Stimulated activated CD4-positive, alpha-beta T cell treated with anti-CD3 and anti-CD28 coated beads, Interleukin-1b, Interleukin-23, amount 100 ng/mL, for 24 hours (primary cell): Measurements from ENCODE around the gene FNIP1.
"Not testable (repeated sequence)": the region's sequence is repeated elsewhere in the genome, so short reads cannot be mapped to it uniquely, and the experiment has no call there.

Experiments used
- DNase-seq, 4 experiments: peaks; one replicate each; pipeline ENCODE4 v3.0.0-alpha.2; 2020; ENCODE audit warnings: low read depth in 4 of 4, low spot score in 1 of 4

Gene FNIP1

DNA sequence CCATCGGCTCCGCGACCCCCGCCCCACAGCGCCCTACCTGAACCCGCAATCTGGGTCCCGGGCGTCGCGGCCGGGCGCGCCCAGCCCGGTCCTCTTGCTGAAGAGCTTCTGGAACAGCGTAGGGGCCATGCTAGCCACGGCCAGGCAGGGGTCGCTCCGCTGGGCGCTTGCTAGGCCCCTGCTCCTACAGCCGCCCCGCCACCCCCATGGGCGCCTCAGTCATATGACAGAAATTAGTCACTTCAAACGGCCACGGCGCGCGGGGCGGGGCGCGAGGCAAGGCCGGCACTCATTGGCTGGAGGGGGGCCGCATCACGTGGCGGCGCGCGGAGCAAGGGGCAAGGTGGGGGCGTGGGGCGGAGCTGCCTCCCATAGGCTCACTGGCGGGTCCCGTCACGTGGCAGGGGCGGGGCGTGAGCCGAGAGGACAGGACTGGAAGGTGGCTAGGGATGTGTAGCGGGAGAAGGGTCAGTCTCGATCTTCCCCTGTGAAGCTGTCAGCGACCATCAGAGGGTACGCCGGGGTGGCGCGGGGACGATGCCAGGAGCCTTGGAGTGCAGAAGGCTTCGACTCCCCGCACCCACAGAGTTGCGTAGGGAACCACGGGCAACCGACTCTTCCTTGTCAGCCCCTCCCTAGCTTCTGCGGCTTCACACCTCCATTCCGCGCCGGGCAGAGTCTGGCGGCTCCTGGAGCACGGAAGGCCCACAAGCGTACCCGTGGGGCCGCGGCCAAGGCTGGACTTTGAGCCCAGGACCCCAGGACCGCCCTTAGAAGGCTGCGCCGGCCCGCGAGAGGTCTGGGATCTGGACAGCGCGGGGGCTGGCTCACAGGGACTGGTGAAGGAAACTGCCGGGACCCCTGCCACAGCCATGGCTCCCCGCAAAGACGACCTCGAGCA is at the start of gene FNIP1:
TSS of gene FNIP1 (minus strand) at position 225 of the 901 bp plus-strand sequence. CDS start at position 129, 96 bp downstream.
- peak; percentile 94 to 99 (median 96) for DNase-seq

DNA sequence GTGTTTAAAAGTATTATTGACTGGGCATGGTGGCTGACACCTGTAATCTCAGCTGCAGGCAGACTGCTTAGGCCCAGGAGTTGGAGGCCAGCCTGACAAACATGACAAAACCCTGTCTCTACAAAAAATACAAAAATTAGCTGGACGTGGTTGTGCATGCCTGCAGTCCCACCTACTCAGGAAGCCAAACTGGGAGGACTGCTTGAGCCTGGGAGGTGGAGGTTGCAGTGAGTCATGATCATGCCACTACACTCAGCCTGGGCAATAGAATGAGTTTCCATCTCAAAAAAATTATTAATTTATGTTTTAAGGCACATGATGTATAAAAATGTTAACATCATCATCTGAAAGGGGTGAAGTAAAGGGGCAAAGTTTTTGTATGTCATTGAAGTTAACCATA is 49.7 kb upstream of the FNIP1 start:
- DNase-seq, result no peak

DNA sequence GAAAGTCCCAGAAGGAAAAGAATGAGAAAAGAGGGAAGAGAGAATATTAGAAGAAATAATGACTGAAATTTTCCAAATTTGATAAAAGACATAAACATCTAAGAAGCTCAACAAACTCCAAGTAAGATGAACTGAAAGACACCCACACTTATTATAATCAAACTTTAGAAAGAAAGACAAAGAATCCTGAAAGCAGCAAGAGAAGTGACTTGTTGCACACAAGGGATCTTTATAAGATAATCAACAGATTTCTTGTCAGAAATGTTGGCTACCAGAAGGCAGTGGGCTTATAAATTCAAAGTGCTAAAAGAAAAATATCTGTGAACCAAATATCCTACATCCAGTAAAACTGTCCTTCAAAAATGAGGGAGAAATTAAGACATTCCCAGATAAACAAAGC is 49.0 kb upstream of the FNIP1 start:
- no peak for DNase-seq

DNA sequence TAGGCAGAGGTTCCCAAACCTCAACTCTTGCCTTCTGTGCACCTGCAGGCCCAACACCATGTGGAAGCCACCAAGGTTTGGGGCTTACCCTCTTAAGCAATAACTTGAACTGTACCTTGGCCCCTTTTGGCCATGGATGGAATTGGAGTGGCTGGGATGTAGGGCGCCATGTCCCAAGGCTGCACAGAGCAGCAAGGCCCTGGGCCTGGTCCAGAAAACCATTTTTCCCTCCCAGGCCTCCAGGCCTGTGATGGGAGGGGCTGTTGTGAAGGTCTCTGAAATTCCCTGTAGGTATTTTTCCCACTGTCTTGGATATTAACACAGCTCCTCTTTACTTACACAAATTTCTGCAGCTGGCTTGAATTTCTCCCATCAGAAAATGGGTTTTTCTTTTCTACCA is 46.2 kb upstream of the FNIP1 start:
- DNase-seq, result not testable (repeated sequence)

DNA sequence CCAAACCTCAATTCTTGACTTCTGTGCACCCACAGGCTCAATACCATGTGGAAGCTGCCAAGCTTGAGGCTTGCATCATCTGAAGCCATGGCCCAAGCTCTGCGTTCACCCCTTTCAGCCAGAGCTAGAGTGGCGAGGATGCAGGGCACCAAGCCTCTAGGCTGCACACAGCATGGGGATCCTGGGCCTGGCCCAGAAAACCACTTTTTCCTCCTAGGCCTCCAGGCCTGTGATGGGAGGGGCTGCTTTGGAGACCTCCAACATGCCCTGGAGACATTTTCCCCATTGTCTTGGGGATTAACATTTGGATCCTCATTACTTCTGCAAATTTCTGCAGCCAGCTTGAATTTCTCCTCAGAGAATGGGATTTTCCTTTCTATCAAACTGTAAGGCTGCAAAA is 35.9 kb upstream of the FNIP1 start:
- DNase-seq, result not testable (repeated sequence)

DNA sequence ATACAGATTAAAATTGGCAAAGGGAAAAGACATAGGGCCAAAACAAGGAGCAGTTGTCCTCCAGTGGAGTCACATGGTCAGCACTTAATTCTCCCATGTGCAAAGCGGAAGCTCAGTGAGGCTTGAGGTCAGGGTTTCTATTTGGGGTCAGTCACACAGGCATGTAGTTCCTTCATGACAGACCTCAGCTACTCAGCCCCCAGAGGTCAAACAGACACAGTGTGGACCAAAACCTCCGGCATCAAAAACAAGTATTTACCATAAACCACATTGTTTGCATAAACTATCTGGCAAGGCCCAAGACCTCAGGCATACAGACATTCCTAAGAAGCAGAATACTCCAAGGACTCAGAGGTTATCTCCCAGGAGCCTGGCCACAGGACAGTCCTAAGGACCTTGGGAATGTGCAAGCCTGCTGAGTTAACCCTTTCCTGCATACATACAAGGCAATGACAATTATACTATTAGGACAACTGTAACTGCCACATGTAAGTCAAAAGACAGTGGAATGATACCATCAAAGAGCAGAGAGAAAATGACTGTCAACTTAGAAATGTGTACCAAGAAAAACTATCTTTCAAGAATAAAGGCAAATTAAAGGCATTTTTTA is 28.7 kb upstream of the FNIP1 start:
- no peak for DNase-seq

DNA sequence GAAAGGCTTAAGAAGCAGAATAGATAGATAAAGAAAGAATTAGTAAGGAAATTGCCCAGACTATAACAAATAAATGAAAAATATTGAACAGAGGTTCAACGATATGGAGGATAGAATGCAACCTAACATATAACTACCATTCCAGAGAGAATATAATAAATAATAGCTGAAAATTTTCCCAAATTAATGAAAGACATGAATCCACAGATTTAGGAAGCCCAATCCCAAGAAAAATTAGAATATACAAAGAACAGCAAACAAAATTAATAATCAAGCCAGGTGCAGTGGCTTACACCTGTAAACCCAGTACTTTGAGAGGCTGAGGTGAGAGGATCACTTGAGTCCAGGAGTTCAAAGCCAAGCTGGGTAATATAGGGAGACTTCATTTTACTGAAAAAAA is 27.8 kb upstream of the FNIP1 start:
- DNase-seq, result no peak

DNA sequence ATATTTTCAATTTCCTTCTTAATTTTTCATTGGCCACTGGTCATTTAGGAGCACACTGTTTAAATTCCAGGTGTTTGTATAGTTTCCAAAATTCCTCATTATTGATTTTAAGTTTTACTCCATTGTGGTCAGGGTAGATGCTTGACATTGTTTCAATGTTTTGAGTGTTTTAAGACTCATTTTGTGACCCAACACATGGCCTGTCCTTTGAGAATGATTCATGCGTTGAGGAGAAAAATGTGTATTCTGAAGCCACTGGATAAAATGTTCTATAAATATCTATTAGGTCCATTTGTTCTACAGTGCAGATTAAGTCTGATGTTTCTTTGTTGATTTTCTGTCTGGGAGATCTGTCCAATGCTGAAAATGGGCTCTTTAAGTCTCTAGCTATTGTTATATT is 24.4 kb upstream of the FNIP1 start:
- no peak for DNase-seq

DNA sequence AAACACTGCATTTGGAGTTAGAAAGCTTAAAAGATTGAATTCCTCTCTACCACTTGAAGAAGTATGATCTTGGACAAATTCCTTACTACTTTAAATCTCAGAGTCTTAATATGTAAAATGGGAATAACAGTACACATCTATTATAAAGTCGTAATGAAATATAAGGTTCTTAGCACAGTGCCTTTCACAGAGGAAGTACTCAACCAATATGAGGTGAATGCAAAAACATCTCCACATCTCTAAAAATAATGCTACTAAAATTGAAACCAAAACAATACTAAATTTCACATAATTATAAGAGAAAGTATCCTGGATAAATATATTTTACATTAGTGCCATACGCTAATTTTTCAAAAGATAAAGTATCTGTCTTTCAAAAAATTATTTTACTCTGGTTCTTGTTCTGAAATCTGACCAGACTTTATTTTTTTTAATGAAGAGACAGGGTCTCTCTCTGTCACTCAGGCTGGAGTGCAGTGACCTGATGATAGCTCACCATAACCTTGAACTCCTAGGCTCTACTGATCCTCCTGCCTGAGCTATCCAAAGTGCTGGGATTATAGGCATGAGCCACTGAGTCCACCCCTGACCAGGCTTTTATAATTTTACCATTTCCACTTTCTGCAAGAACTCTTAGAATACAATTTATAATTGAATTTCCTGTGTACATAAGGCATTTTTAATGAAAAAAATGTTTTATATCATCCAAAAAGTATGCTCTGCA is 21.3 kb upstream of the FNIP1 start:
- DNase-seq, result no peak

DNA sequence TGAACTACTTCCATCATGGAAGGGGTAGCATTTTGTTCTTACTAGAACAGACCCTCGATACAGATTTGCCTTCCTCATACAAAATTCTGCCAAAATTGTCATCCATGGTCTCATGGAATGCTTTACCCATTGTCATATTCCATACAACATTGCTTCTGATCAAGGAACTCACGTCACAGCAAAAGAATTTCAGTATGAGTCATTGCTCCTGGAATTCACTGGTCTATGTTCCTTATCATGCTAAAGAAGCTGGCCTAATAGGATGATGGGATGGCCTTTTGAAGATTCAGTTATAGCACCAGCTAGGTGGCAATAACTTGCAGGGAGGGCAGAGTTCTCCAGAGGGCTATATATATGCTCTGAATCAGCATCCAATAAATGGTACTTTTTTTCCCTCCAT is 18.2 kb upstream of the FNIP1 start:
- no peak for DNase-seq

DNA sequence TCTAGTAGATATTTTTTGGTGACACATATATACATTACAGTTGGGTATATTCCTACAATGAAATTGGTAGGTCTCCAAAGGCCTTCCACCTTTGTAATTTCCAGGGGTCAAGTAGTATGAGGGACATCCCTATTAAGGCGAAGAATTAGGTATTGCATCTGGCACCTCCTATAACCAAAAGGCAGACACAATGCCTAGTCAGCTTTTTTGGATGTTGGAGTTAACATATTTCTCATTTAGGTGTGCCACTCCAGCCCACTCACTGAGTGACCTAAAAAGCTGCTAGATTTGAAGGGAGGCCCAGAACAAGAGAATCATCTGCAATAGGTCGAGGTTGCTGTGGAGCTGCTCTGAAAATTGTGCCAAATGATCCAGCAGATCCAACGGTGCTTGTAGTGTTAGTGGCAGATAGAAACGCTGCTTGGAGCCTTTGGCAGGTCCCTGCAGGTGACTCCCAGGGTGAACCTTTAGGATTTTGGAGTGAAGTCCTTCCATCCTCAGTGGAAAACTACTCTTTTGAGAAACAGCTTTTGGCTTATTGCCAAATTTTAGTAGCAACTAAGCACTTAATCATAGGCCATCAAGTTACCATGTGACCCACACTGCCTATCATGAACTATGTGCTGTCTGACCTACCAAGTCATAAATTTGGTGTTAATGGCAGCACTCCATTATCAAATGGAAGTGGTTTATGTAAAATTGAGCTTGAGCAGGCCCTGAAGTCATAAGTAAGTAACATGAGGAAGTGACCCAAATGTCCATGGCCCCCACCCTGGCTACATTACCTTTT is 15.7 kb upstream of the FNIP1 start:
- DNase-seq, result no peak

DNA sequence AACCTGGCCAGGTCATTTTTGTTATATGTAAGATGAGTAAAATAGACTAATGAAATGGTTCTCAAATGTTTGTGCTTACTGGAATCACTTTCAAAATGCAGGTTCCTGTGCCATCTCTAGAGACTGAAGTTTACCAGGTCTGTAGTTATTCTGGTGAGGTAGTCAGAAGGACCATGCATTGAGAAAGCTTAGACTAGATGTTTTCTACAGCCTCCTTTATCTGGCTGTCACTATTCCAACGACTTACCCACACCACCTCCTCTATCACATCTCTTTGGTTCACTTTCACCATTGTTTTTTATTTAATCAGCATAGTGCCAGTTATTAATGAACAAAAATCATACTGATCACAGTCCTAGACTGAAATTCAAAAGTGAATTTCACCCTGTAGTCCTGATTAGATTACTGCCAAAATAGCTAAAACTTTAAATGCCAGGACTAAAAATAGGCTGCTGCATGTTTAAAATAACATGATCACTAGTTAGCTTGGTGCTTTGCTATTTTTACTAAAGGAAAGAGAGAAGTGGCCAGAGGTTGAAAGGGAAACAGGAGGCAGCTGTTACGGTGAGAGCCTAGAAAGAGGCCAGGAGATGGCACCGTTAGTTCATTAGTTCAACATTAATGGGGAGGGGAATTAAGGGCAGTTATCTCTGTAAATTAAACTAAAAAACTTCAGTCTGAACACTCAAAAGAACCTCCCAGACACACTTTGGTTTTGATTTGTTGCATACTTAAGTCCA is 13.9 kb upstream of the FNIP1 start:
- no peak for DNase-seq

DNA sequence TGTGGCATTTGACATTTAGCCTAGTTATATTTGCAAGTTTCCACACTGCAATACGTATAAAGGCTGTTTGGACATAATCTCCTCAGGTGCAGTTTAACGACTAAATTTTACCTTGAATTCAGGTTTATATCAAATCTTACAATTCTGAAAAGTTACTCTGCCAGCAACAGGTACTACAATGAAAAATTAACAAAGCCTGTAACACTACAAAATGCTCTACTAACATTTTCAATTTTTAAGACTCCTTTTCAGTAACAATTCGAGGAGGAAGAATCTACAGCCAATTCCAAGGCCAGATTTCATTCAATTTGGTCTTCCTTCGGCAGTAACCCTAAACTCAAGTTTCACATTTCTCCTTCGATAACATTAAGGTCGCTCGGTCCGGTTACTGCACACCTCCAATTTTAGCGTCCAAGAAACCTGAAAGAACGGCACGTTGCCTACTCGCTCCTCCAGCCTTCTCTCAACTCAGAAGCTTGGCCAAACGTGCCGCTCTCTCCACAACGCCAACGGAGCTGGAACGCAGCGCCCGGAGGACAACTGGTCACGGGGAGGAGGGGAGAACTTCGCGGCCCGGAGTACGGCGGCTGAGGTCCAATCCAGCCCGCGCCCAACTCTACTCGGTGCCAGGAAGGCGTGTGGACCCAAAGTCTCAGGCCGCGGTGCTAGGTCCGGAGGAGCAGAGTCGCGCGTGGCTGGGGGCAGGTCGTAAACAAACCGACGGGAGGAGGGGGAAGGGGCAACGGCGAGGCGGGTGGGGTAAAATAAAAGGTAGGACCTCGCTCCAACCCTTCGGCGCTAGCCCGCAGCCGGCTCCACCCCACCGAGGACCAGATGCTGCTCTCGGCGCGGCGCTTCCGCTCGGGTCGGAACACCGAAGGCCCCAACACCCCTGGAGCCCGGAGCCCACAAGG is 681 bp downstream of the FNIP1 start:
- DNase-seq, result peak in 3 of 4 experiments; percentile 0 to 17 (median 7)

DNA sequence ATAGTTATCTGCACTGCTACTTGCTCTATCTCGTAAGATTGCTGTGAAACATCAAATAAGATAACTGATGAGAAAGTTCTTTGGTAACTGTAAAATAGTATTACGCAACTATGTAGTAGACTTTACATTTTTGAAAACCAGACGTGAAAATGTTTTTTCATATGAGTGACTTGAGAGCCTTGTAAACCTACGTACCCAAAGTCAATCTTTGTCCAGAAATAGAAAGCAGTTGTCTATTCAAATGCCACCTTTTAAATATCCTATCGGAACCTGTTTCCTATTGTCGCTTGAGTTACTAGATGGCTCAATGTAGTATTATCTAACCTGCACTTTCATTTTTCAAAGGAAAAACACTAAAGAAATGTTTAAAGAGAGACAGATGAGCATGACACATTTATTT is 1.6 kb downstream of the FNIP1 start:
- DNase-seq, result no peak

DNA sequence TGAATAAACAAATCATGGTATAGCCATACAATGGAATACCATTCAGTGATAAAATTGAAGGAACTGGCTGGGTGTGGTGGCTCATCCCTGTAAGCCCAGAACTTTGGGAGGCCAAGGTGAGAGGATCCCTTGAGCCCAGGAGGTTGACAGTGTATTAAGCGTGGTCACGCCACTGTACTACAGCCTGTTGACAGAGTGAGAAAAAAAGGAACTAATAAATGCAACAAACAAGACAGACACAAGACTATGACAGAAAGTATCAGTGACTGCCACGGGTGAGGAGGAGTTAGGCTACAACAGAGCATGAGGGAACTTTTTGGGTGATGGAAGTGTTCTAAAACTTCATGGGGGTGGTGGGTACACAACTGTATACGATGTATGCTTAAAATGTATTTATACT is 2.2 kb downstream of the FNIP1 start:
- DNase-seq, result no peak

DNA sequence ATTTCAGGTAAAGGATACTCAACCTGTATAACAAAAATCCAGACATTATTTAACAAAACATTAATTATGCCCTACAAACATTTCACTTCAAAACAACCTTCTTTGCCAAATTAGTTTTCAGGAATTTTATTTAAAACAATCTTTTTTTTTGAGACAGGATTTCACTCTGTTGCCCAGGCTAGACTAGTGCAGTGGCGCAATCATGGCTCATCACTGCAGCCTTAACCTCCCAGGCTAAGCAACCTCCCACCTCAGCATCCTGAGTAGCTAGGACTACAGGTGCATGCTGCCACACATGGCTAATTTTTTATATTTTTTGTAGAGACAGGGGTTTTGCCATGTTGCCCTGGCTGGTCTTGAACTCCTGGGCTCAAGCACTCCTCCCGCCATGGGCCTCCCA is 3.9 kb downstream of the FNIP1 start:
- DNase-seq, result no peak

DNA sequence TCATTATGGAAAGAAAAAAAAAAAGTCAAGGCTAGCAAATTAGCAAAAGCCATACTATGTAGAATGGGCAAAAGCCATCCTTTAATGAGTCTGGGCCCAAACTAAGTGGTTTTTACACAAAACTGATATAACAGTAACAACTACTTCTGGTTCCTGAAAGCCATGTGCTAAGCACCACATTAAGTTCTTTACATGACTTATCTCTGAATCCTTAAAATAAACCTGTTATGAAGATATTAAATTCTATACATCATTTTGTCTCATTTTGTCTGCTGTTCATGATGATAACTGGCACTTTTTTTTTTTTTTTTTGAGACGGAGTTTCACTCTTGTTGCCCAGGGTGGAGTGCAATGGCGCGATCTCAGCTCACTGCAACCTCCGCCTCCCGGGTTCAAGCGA is 5.0 kb downstream of the FNIP1 start:
- no peak for DNase-seq

DNA sequence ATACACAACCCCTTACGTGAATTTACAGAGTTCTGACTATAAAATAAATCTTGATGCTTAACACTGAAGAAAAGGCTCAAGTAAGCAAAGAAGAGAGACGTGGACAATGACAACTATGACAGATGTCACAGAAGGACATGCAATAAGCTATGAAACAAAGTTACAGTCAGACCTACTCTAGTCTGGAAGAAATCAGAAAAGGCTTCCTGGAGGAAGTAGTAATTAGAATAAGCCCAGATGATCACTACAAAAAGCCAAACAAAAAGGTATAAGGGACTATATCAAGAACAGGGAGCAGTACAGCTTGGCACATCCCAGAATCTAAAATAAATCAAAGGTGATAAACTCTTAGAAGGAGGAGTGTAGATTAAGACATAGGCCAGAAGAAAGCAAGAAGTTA is 6.3 kb downstream of the FNIP1 start:
- no peak for DNase-seq

DNA sequence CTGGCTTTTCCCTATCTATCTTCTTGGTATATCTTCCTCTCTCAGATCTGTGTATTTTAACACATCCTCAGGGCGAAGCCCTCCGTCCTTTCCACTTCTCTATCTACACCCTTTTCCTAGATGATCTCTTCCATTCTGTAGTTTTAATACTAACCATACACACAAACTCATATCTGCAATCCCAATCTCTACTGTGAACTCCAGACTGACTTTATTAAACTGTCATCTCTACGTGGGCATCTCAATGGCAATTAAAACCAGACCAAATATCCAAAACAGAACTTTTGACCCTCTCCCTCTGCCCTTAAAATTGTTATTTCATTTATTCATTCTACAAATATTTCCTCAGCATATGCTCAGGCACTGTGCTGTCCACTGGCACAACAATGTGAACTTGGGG is 7.1 kb downstream of the FNIP1 start:
- no peak for DNase-seq
